Endometrium (tissue), 2 donors: ENCODE data around the gene SORCS2.
"Not testable (repeated sequence)": the region's sequence is repeated elsewhere in the genome, so short reads cannot be mapped to it uniquely, and the experiment has no call there.

Source experiments
- FAIRE-seq: peaks from 2 replicates; lab custom pipeline; 2012; peaks lifted over from hg19 to GRCh38; lab: Jason Lieb, UNC
- donor health status: control.
- donor health status: control.

The SORCS2 gene

DNA sequence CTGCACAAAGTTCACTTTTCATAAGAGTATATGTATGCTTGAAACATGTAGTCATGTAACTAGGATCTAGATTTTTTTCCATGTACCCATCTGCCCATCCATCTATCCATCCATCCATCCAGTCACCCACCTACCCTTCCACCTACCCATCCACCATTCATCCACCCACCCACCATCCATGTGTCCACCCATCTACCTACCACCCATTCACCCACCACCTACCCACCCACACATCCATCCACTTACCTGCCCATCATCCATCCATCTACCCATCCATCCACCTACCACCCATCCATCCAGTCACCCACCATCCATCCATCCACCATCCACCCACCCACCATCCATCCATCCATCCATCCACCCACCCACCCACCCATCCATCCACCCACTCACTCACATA is 364.2 kb downstream of the SORCS2 start:
- no peak for FAIRE-seq

DNA sequence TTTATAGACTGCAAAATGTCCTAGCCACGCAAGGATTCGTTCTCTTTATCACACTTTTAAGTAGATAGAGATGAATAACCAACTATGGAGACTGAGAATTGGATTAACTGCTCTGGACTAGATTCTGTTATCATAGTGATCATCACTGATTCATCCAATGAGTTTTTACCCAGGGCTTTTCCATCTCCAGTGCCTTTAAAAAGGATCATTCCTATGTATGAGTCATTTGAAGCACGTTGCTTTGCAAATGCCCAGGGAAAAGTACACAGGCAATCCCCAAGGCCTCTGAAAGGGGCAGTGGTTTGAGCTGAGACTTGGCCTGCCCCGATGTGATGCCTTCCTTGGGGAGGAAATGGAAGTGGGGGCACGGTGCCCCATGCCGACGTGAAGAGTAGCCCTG is 365.1 kb downstream of the SORCS2 start:
- no peak for FAIRE-seq

DNA sequence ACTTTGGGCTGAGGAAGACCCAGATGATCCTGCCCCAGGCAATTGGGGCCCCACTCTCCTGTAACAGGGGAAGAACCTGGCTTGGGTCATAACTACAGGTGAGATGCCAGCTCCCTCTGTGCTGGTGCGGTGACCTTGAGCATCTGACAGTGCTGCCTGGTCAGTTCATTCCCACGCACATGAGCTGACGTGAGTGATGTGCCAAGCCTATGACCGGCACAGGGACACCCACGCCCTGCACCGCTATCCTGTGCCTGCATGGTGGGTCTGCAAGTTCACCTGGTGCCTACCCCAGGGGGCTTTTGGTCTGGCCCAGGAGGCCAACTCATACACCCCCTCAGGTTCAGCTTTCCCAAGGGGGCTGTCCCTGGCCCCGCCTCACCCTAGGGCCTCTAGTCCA is 366.1 kb downstream of the SORCS2 start:
- no peak for FAIRE-seq

DNA sequence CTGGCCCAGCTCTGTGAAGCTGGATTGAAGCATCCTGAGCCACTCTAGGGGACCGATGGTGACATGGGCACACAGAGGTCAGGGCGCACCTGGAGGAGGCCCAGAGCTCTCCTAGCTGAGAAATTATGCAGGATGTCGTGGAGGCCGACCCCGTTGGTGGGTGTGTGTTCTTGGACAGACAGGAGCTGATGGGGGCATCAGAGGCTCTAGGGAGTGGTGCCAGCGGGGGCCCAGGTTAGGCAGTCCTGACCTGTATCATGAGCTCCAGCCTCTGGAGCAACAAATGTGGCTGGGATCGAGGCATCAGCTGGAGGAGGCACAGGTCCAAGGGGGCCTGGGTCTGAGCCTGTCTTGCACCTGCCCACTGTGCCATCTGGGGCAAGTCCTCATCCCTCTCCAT is 367.0 kb downstream of the SORCS2 start:
- no peak for FAIRE-seq

DNA sequence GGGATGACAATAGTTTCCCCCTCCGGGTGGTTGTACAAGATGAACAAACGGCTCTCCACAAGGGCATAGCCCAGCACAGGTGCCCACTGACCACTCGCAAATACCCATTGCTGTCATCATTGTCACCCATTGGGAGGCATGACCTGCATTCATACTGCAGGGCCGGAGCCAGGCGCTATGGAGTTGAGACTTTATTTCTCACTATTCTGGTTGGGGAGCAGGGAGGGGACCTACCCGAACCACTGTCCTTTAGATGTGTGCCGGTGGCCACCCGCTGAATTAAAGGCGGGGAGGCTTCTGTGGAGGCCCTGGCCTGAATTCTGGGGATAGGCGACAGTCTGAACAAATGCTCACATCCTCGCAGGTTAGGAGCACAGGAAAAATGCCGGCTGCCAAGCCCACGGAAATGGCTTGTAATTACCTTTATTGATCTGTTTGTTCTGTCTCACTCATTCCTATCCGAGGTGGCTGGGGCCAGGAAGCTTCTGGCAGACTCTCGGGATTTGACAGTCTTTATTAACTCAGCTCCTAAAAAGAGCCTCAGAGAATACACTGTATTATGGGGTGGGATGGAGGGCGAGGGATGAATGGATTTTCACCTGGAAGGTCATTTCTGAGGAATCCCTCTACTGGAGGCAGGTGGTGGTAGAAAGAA is 367.5 kb downstream of the SORCS2 start:
- FAIRE-seq, result no peak

DNA sequence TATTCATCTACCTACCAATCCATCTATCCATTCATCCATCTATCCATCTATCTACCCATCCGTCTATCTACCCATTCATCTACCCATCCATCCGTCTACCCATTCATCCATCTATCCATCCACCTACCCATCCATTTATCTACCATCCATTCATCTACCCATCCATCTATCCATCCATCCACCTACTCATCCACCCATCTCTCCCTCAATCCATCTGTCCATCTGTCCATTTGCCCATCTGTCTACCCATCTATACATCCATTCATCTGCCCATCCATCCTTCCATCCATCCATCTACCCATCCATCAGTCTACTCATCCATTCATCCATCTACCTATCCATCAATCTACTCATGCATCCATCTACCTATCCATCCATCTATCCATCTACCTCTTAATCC is 369.2 kb downstream of the SORCS2 start:
- FAIRE-seq, result no peak

DNA sequence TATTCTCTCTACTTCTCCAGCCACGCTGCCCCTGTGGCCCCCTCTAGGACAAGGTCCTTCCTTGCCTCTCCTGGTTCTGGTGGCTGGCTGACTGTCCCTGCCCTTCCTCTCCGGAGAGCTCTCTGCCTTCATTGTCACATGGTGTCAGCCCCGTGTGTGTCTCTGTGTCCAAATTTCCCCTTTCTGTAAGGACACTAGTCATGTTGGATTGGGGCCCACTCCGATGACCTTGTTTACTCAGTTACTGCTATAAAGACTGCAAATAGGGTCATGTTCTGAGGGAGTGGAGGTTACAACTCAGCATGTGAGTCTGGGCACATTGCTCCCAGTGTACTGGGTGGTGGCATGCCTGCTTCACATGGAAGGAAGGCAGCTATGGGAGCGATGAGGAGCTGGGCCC is 371.9 kb downstream of the SORCS2 start:
- no peak for FAIRE-seq

DNA sequence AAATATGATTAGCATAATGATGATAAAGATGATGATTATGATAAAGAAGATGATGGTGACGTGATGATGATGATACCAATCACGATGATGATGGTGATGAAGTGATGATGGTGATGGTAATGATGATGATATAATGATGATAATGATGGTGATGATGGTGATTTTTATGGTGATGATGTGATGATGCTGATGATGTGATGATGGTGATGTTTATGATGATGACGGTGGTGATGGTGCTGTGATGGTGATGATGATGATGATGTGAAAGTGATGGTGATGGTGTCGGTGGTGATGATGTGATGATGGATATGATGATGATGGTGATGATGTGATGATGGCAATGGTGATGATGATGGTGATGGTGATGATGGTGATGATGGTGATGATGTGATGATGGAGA is 373.1 kb downstream of the SORCS2 start:
- no peak for FAIRE-seq

DNA sequence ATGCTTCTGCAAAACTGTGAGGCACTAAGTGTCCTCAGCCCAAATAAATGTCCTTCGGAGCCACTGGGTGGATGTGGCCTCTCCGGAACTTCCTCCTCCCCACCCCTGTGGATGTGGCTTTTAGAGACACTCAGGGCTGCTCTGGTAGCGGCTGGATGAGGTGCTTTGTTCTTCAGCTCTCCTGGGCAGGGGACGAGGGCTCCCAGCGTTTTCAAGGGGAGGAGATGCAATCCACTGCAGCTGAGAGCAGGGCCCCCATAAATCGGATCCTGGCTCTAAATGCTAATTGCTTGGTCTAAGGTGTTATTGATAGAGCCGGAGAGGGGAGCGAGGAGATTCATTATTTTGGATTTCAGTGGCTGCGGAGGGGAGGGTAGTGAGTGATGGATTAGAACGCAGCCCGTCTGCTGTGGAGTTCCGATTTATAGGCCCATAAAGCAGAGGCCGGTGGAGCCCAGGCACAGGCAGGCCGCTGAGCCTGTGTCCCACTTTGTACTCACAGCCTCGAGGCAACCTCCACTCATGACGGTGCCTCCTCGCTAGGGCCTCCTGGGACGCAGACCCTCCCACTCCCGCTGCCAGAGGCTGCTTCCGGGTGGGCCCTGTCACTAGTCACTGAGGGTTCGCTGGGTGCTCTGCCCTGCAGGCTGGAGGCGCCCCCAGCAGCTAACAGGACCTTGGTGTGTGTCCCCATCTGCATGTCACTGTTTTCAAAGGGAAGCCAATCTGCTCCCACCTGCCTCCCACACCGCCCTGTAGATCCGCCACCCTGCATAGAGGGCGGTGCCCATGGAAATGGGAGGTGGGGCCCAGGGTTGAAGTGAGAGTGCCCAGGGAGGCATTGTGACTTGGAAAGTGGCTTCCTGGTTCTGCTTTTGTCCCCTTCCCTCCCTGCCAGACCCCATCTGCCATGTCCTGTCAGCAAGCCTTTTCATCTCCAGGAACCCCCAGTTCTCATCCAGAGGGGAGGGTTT is 377.8 kb downstream of the SORCS2 start:
- FAIRE-seq, result no peak

DNA sequence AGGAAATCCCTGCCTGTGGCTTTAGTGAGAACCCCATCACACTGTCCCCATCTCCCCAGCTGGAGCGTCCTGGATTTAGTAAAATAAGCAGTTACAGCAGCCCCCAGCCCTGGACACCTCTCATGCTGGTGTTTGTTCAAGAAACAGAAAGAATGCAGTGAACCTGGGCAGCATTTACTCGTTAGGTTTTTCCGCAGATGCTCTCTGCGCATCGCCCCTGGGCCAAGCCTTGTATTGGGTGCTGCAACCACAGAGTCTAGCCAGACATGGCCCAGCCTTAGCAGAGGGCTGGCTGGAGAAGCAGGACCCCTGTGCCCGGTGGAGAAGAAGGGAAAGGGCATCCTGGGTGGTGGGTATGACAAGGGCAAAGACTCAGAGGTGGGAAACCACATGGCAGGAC is 378.7 kb downstream of the SORCS2 start:
- no peak for FAIRE-seq

DNA sequence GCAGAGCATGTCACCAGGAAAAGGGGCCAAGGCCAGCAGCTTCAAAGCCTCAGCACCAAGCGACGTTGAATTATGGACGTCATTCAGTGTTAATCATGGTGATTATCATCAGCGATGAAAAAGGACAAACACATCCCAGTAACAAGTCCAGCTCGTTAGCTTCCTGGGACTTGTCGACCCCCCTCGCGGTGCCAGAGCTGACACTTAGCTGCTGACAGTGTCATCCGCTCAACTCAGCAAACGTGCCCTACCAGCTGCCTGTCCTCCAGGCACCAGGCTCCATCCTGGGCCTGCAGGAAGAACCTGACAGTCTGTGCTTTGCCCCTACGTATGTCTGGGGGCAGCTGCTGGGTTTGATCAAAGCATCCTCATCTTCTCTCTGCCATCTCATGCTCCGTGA is 379.4 kb downstream of the SORCS2 start:
- FAIRE-seq, result no peak

DNA sequence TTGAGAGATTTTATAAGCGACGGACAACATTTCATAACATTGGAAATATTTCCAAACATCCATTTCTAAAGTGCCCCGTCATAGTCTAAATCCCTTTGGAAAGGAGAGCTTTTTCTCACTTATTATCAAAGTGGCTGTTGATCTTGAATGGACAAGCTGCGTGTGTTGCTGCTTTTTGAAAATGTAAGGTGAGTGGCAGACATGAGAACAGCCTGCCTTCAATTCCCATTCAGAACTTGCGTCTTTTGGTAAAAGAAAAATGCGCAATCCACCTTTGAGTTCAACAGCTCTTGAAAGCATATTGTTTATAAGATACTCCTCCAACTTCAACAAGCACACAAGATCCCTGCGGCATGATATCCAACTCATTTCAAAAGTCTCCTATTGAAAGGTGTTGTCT is 380.6 kb downstream of the SORCS2 start:
- no peak for FAIRE-seq

DNA sequence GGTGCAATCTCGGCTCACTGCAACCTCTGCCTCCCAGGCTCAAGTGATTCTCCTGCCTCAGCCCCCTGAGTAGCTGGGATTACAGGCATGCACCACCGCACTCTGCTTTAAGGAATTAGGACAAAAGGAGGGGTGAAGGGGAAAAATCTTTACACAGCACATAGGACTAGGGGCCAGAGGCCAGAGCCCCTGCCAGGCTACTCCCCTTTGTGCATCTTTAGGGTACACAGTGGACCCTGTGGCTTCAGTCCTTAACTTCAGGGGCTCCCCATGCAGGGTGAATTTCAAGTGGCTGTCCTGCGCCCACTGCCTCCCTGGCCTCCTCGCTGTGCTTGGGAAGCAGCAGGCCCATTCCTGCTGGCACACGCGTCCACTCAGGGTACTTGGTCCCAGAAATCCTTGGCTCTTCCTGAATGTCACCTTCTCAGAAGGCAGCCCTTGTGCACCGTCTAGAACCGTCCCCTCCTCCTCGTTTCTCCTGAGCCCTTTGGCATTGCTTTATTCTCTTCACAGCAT is 381.3 kb downstream of the SORCS2 start:
- FAIRE-seq, result no peak

DNA sequence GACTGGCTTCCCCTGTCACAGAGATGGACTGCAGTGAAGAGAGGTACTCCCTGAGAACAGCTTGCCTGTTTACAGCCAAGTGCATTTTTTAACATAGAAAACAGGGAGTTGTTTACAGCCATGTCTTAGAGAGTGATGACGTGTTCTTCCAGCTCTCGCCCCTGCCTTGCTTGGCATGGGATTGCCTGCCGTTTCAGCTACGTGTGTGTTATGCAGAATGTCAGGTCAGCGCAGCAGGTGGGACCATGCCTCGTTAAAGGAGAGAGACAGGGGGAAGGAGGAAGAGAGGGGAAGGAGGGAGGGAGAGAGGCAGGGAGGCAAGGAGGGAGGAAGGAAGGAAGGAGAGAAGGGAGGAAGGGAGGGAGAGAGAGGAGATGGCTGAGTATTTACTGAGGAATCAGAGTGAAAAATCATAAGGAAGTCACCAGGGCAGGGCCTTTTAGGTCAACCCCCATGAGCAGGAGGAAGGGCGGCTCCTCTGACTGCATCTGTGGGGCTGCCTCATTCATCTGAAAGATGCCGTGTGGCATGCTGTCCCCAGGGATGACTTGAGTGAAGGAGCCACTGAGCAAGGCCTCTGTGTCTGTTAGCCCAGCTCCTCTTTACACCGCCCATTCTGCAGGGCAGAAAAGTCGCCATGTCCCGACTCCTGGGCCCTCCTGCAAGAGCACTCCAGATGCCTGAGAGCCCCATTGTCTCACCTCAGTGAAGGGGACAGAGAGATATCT is 382.1 kb downstream of the SORCS2 start:
- no peak for FAIRE-seq

DNA sequence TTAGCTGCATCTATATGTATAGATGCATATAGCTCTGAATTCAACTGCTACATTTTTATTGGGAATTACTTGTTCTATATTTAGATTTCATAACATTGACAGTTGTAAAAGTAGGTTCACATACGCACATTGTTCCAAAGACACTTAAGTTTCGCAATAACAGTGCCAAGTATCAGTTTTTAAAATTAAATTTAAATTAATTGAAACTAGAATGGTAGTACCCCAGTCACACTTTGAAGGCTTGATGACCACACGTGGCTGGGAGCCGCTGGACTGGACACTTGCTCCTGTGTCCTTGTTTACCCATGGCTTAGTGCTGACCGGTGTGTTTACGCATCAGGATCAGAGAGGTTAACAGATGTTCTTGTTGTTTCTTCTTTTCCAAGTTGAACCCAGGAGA is 383.1 kb downstream of the SORCS2 start:
- no peak for FAIRE-seq

DNA sequence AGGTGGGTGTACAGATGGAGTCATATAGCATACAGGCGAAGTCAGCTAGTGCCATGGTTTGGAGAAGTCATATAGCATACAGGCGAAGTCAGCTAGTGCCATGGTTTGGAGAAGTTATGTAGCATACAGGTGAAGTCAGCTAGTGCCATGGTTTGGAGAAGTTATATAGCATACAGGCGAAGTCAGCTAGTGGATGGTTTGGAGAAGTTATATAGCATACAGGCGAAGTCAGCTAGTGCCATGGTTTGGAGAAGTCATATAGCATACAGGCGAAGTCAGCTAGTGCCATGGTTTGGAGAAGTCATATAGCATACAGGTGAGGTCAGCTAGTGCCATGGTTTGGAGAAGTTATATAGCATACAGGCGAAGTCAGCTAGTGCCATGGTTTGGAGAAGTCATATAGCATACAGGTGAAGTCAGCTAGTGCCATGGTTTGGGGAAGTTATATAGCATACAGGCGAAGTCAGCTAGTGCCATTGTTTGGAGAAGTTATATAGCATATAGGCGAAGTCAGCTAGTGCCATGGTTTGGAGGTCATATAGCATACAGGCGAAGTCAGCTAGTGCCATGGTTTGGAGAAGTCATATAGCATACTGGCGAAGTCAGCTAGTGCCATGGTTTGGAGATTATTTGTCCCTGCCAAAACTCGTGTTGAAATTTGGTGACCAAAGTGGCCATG is 385.2 kb downstream of the SORCS2 start:
- not testable (repeated sequence) for FAIRE-seq

DNA sequence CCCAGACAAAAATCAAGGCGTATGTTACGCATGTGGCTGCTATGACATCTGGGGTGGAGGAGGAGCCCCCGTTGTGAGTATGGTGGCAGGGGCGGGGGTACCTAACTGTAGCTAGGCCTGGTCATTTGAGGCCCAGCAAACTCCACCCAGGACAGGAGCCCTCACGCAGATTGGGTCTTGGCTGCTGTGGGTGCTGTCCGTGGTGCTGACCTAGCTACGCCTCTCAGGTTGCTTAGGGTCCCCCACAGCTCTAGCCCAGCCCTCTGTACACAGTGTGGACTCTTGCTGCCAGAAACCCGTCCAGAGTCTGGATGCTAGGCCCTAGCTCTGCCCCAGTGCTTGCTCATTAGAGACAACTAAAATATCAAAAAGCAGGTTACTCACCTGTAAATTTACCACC is 389.1 kb downstream of the SORCS2 start:
- no peak for FAIRE-seq

DNA sequence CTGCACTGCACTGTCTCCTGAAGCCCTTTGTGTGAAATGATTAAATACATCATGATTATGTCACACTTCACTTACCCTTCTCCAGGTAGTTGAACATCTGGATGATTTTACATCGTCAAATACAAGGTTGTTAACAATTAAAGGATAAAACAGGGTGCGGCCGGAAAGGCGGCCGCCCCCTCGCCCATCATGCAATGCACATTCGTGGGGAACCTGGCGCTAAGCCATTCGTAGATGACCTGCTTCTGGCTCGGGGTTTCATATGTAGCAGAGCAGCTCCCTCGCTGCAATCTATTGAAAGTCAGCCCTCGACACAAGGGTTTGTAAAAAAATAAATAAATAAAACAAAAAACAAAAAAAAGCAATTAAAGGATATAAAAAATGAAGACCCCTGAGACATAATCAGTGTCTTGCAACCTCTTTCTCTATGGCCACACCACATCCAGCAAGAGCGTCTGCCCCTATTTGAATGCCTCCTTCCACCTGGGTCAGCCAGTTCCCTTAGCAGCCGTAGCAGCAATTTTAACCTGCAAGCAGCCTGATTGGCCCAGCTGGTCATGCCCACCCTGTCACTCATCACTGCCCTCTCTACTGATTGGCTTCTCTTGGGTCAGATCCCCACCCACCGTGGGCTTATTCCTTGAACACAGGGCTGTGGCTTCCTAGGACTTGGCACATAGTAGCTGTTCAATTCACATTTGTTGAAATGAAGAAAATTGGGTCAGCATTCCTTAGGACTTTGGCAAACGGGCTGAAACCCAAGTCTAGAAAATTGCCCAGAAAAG is 390.2 kb downstream of the SORCS2 start:
- no peak for FAIRE-seq

DNA sequence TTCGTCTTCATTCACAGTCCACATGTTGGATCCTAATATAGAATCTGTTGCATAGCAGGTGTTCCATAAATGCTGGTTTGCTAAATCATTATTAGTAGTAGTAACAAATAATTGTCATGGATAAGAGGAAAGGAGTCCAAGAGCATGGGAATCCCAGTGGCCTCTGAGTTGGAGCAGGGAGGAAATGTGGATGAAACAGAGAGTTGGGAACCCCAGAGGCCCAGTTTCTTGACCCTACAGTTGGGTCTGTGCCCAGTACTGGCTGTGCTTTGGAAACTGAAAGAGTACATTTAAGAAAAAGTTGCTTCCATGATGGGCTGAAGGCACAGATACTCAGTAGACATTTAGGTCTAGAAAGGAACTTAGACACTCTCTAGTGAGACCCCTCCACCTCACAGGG is 391.8 kb downstream of the SORCS2 start:
- FAIRE-seq, result no peak

DNA sequence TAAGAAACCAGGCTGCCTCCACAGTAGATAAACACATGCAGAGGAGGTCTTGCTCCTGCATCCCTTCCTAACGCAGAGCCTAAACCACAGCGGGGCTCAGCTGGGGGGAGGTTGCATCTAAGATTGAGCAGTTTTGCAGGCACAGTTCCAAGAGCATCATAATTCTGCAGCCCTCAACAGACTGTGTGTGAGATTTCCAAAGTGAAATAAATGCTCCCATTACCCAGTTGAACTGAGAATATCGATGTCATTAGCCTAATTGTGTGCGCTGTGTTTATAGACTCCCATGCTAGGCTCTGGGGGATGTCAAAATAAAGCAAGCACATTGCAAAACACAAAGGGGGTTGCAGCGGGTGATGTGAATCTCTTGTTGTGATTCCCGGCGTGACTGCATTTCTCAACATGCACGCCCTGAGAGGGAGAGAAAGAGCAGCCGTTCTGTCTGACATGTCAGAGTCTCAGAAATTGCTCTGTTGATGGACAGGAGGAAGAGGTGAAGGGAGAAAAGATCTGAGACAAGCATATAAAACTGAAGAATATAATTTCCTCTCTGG is 392.3 kb downstream of the SORCS2 start:
- no peak for FAIRE-seq

DNA sequence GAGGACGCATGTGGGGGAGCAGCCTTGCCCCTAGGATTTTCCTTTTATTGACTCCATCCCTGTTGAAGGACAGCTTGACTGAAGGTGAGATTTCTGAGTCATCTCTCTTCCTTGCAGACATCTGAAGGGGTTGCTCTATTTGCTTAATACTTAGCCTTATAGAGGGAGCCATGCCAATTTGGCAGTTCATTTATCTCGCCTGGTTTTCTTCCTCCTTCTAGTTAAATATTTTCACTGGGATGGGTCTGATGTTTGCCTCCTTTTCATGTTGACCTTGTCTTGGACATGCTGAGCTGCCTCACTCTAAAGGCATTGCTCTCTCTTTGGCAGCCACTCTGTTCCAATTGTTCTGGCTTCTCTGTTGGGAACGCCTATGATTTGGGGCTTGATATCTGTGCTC is 393.4 kb downstream of the SORCS2 start:
- no peak for FAIRE-seq
